HG03342 (cell line): ENCODE measurements around the gene WASL.
"Not testable (repeated sequence)": the region's sequence is repeated elsewhere in the genome, so short reads cannot be mapped to it uniquely, and the experiment has no call there.

Experiments
- ATAC-seq: cut with Tn5 transposase; IDR thresholded peaks from one replicate; pipeline ENCODE4 v1.9.1; 2021; ENCODE audit warnings: mild to moderate bottlenecking, moderate library complexity; ENCODE audit not compliant: unreplicated experiment

The WASL gene

GRCh38 chr7:123635551-123636359, 113.0 kb downstream of the WASL start:
- peak; percentile 71 for ATAC-seq

GRCh38 chr7:123634011-123634573, 114.7 kb downstream of the WASL start:
- ATAC-seq, result not testable (repeated sequence)

GRCh38 chr7:123633553-123633952, 115.2 kb downstream of the WASL start:
- no peak for ATAC-seq

GRCh38 chr7:123632808-123633207, 116.0 kb downstream of the WASL start:
- ATAC-seq, result no peak
